Liver (tissue), 9 donors: ENCODE measurements around the gene ADGRG3. TPM values are rescaled to one million over a fixed set of nuclear protein-coding genes. Genes with fewer than 3 reads are reported as not detected.

ENCODE experiments used
- DNase-seq: peaks from one replicate; pipeline ENCODE4 v3.0.0-alpha.2; 2017; ENCODE audit warnings: low spot score
- H3K27ac ChIP-seq, 2 donors: one replicate each; pipeline ENCODE4 v1.7.0; 2013; ENCODE audit warnings: inconsistent platforms in 2 of 2, low read length in 2 of 2, control low read depth in 1 of 2, low read depth in 1 of 2, mild to moderate bottlenecking in 1 of 2
- H3K27me3 ChIP-seq, 4 donors: one replicate each; pipeline versions ENCODE4 v1.6.1 to v1.7.0; 2013; ENCODE audit warnings: low read length in 3 of 4, inconsistent platforms in 1 of 4, mild to moderate bottlenecking in 1 of 4, moderate library complexity in 1 of 4; ENCODE audit not compliant: control insufficient read depth in 4 of 4, insufficient read depth in 4 of 4
- H3K36me3 ChIP-seq, 4 donors: one replicate each; pipeline versions ENCODE4 v1.6.1 to v1.7.0; 2013; ENCODE audit warnings: low read length in 3 of 4, mild to moderate bottlenecking in 3 of 4, low read depth in 1 of 4, moderate library complexity in 1 of 4; ENCODE audit not compliant: control insufficient read depth in 4 of 4, insufficient read depth in 3 of 4
- H3K4me1 ChIP-seq, 4 donors: one replicate each; pipeline versions ENCODE4 v1.6.1 to v1.7.0; 2013; ENCODE audit warnings: low read length in 3 of 4, mild to moderate bottlenecking in 3 of 4, moderate library complexity in 1 of 4; ENCODE audit not compliant: control insufficient read depth in 4 of 4, insufficient read depth in 4 of 4
- H3K4me3 ChIP-seq, 3 donors: one replicate each; pipeline versions ENCODE4 v1.6.1 to v1.7.0; 2013; ENCODE audit warnings: low read length in 3 of 3, control low read depth in 1 of 3, low read depth in 1 of 3, mild to moderate bottlenecking in 1 of 3
- H3K9ac ChIP-seq, 2 donors: one replicate each; pipeline ENCODE4 v1.7.0; 2013; ENCODE audit warnings: low read length in 2 of 2, mild to moderate bottlenecking in 2 of 2, moderate library complexity in 2 of 2, control low read depth in 1 of 2, low read depth in 1 of 2
- H3K9me3 ChIP-seq, 4 donors: one replicate each; pipeline versions ENCODE4 v1.6.1 to v1.7.0; 2013; ENCODE audit warnings: low read length in 3 of 4; ENCODE audit not compliant: control insufficient read depth in 4 of 4
- ATF3 ChIP-seq: IDR thresholded peaks from 2 replicates; pipeline ENCODE4 v1.6.1; 2016; ENCODE audit warnings: antibody characterized with exemption
- CTCF ChIP-seq: fragments of 150-350 bp; IDR thresholded peaks from 2 replicates; pipeline ENCODE4 v1.5.1; 2017; ENCODE audit warnings: improper control_type of control experiment, low read depth, low read length; ENCODE audit not compliant: missing input control
- EGR1 ChIP-seq, 2 donors: IDR thresholded peaks; 2 replicates each; pipeline ENCODE4 v1.6.1; 2016 to 2018; ENCODE audit warnings: antibody characterized with exemption in 2 of 2, low read depth in 2 of 2
- FOXA1 ChIP-seq: IDR thresholded peaks from 2 replicates; pipeline ENCODE4 v1.6.1; 2016; ENCODE audit warnings: antibody characterized with exemption
- FOXA2 ChIP-seq: IDR thresholded peaks from 2 replicates; pipeline ENCODE4 v1.6.1; 2016; ENCODE audit warnings: antibody characterized with exemption
- GABPA ChIP-seq, 2 donors: IDR thresholded peaks in 1 of 2; conservative IDR thresholded peaks in 1 of 2; 2 replicates each; pipeline ENCODE4 v1.6.1; 2016; ENCODE audit warnings: antibody characterized with exemption in 2 of 2, mild to moderate bottlenecking in 1 of 2, moderate library complexity in 1 of 2
- HNF4A ChIP-seq, 2 donors: conservative IDR thresholded peaks; 2 replicates each; pipeline ENCODE4 v1.6.1; 2016; ENCODE audit warnings: antibody characterized with exemption in 2 of 2, mild to moderate bottlenecking in 2 of 2
- HNF4G ChIP-seq: IDR thresholded peaks from 2 replicates; pipeline ENCODE4 v1.6.1; 2016; ENCODE audit warnings: antibody characterized with exemption
- JUND ChIP-seq, 2 donors: IDR thresholded peaks; 2 replicates each; pipeline ENCODE4 v1.6.1; 2016; ENCODE audit warnings: antibody characterized with exemption in 2 of 2
- MAX ChIP-seq: IDR thresholded peaks from 2 replicates; pipeline ENCODE4 v1.6.1; 2016; ENCODE audit warnings: antibody characterized with exemption
- NR2F2 ChIP-seq: IDR thresholded peaks from 2 replicates; pipeline ENCODE4 v1.6.1; 2016; ENCODE audit warnings: antibody characterized with exemption
- RAD21 ChIP-seq, 2 donors: IDR thresholded peaks; 2 replicates each; pipeline ENCODE4 v1.6.1; 2016; ENCODE audit warnings: antibody characterized with exemption in 2 of 2, mild to moderate bottlenecking in 2 of 2
- REST ChIP-seq: IDR thresholded peaks from 2 replicates; pipeline ENCODE4 v1.6.1; 2016; ENCODE audit warnings: antibody characterized with exemption, mild to moderate bottlenecking
- SP1 ChIP-seq: IDR thresholded peaks from 2 replicates; pipeline ENCODE4 v1.6.1; 2018; ENCODE audit warnings: antibody characterized with exemption, mild to moderate bottlenecking
- TAF1 ChIP-seq: conservative IDR thresholded peaks from 2 replicates; pipeline ENCODE4 v1.6.1; 2016; ENCODE audit warnings: antibody characterized with exemption, mild to moderate bottlenecking
- YY1 ChIP-seq: IDR thresholded peaks from 2 replicates; pipeline ENCODE4 v1.6.1; 2016; ENCODE audit warnings: antibody characterized with exemption, mild to moderate bottlenecking
- WGBS: extraction: QIAGEN DNeasy Blood & Tissue Kit; methylation state at CpG from one replicate; pipeline ENCODE4 v1.1.7; 2013; 5-methylcytosine and 5-hydroxymethylcytosine counted together
- polyA plus RNA-seq, 2 donors: library from polyadenylated mRNA; stranded (reverse) in 1 of 2; unstranded in 1 of 2; fragments of 200-250 nt in 1 of 2; fragments of >200 nt in 1 of 2; fragmentation: Nextera tagmentation in 1 of 2; extraction: Ambion mirVana in 1 of 2; gene quantifications; one replicate each; pipeline versions ENCODE4 v1.2.1 to v1.2.3, GENCODE V29; 2013 to 2015
- total RNA-seq, 2 donors: library from RNA; depleted of rRNA; stranded (reverse); fragments of >200 nt; gene quantifications; one replicate each; pipeline ENCODE4 v1.2.3, GENCODE V29; 2014
- donor health status: healthy.
- donor health status: healthy.
- donor health status: healthy.
- donor health status: healthy.
- donor health status: healthy.

ADGRG3 gene
- total and polyA plus RNA-seq, 4 donors, result 0.52 to 3.2 (median 1.0) TPM

GRCh38 chr16:57699481-57699880 lies 31.4 kb downstream of the ADGRG3 start (continued):
- no peak for TF ChIP-seq REST
- no peak for TF ChIP-seq GABPA (IDR thresholded peaks at IDR 0.05 in 1 of 2, conservative IDR thresholded peaks at IDR 0.05 in 1 of 2)
- TF ChIP-seq EGR1 (IDR thresholded peaks at IDR 0.05; ENCODE audit: low read depth in 2 of 2), result no peak
- no peak for TF ChIP-seq HNF4A (conservative IDR thresholded peaks at IDR 0.05)
- TF ChIP-seq NR2F2, result no peak
- TF ChIP-seq SP1, result no peak
- TF ChIP-seq HNF4G, result no peak
- TF ChIP-seq CTCF, result no peak

GRCh38 chr16:57699899-57700298 lies 31.8 kb downstream of the ADGRG3 start:
- Histone ChIP-seq H3K36me3 (no peaks in the 10 kb centered on the region), H3K27me3 (no peaks in the 10 kb centered on the region), H3K9ac (no peak overlapping the region), H3K9me3 (no peaks in the 10 kb centered on the region), H3K27ac (no peak overlapping the region), H3K4me1 (peaks cover 6 to 33% (median 24%) of the 10 kb centered on the region in 4 donors), H3K4me3 (no peak overlapping the region)
- 95% methylated on average over 7 of the region's 7 CpGs for WGBS
- no peak for DNase-seq
- no peak for TF ChIP-seq SP1
- TF ChIP-seq JUND (IDR thresholded peaks at IDR 0.05), result no peak
- TF ChIP-seq HNF4A (conservative IDR thresholded peaks at IDR 0.05), result no peak
- no peak for TF ChIP-seq MAX

GRCh38 chr16:57700781-57701551 lies 32.9 kb downstream of the ADGRG3 start:
- WGBS, result 60% methylated on average over 10 of the region's 10 CpGs
- H3K4me3 ChIP-seq, result no peak overlapping the region
- no peaks in the 10 kb centered on the region for H3K27me3 ChIP-seq
- no peaks in the 10 kb centered on the region for H3K36me3 ChIP-seq
- no peak overlapping the region for H3K9ac ChIP-seq
- peaks cover 6 to 26% (median 23%) of the 10 kb centered on the region in 4 donors for H3K4me1 ChIP-seq
- no peaks in the 10 kb centered on the region for H3K9me3 ChIP-seq
- no peak for DNase-seq
- H3K27ac ChIP-seq, result no peak overlapping the region
- TF ChIP-seq HNF4G, result no peak
- TF ChIP-seq TAF1, result no peak
- no peak for TF ChIP-seq ATF3
- TF ChIP-seq MAX, result no peak
- TF ChIP-seq EGR1 (IDR thresholded peaks at IDR 0.05; ENCODE audit: low read depth in 2 of 2), result no peak
- TF ChIP-seq FOXA1, result no peak
- TF ChIP-seq NR2F2, result peak; percentile 24
- no peak for TF ChIP-seq CTCF
- no peak for TF ChIP-seq JUND (IDR thresholded peaks at IDR 0.05)
- no peak for TF ChIP-seq REST
- TF ChIP-seq SP1, result peak; percentile 9
- no peak for TF ChIP-seq RAD21 (IDR thresholded peaks at IDR 0.05)
- TF ChIP-seq FOXA2, result no peak
- no peak for TF ChIP-seq YY1
